Ovary (tissue), 3 donors: ENCODE measurements around the gene DSPP.

ENCODE experiments used
- POLR2A ChIP-seq: fragments of 450-650 bp; IDR thresholded peaks from one replicate; pipeline ENCODE4 v1.6.1; 2017; ENCODE audit warnings: antibody characterized with exemption, mild to moderate bottlenecking, moderate library complexity
- TF ChIP-seq, protein P1 (sequence below), 3 donors: fragments of 450-650 bp in 2 of 3; fragments of 200-600 bp in 1 of 3; IDR thresholded peaks; one replicate each; pipeline versions ENCODE4 v1.5.1 to v1.8.0; 2016 to 2022; ENCODE audit warnings: antibody characterized with exemption in 3 of 3, mild to moderate bottlenecking in 1 of 3
- donor health status: DM: no; HTN: no; CAD: no.

DNA sequence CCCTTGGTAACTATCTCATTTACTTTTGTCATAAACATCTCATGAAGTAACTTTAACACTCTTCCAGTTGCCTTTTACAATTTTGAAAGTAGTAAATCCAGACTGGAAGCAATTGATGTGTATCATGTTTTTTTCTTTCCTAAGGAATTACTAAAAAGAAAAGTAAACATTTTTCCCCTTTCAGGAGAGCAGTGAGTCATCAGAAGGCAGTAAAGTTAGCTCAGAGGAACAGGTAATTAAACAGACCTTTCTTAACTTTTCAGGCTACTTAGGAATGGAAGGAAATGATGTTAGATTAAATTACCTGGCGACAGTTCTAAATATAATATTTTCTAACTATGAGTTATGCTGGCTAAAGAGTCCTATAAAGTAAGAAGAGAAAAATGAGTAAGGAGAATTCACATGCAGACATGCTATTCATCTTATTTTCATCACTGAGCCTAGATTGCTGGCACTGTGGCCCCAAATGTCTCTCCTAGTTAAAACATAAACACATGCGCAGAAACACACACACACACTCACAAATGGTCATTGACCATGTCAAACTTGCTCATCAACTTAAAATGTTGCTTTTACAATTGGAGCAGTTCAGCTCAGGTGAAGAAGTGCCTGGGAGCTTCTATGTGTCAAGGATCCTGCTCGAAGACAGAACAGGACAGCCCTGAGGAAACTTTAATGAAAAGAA lies 51.1 kb downstream of the DSPP start:
- TF ChIP-seq, protein P1, sequence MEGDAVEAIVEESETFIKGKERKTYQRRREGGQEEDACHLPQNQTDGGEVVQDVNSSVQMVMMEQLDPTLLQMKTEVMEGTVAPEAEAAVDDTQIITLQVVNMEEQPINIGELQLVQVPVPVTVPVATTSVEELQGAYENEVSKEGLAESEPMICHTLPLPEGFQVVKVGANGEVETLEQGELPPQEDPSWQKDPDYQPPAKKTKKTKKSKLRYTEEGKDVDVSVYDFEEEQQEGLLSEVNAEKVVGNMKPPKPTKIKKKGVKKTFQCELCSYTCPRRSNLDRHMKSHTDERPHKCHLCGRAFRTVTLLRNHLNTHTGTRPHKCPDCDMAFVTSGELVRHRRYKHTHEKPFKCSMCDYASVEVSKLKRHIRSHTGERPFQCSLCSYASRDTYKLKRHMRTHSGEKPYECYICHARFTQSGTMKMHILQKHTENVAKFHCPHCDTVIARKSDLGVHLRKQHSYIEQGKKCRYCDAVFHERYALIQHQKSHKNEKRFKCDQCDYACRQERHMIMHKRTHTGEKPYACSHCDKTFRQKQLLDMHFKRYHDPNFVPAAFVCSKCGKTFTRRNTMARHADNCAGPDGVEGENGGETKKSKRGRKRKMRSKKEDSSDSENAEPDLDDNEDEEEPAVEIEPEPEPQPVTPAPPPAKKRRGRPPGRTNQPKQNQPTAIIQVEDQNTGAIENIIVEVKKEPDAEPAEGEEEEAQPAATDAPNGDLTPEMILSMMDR (IDR thresholded peaks at IDR 0.05), result no peak
- no peak for TF ChIP-seq POLR2A
